Stimulated activated CD4-positive, alpha-beta T cell treated with anti-CD3 and anti-CD28 coated beads, Interleukin-2, amount 100 ng/mL, for 24 hours (primary cell): ENCODE data around the gene NOX4.

Source experiments
- DNase-seq, 2 donors: peaks; one replicate each; pipeline ENCODE4 v3.0.0-alpha.2; 2020

The NOX4 gene

GRCh38 chr11:89490981-89491690 lies at the start of gene NOX4:
Gene NOX4, minus strand, starts transcription at chr11:89491375. Its CDS starts 129 bp downstream, at chr11:89491246.
- no peak for DNase-seq

GRCh38 chr11:89540826-89541225 lies 49.7 kb upstream of the NOX4 start:
- DNase-seq, result no peak

GRCh38 chr11:89537936-89538335 lies 46.8 kb upstream of the NOX4 start:
- no peak for DNase-seq

GRCh38 chr11:89536926-89537325 lies 45.8 kb upstream of the NOX4 start:
- no peak for DNase-seq

DNA sequence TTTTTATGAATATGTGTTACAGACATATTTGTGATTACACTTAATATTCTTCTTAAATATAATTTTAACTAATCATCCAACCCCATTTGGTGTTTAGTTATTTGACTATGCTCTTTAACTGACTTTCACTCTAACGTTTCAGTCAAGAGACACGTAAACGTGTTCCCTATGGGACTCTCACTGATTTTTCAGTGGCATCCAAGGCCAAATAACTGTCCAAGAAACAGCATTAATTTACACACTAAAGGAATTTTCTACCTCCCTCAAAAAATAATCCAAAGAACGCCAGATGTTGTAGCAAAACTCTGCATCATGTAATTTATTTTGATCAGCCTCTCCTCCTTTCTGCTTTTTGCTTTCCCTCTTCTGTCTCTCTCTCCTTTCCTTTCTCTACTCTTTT lies 44.0 kb upstream of the NOX4 start:
- no peak for DNase-seq

GRCh38 chr11:89529626-89530380 lies 38.6 kb upstream of the NOX4 start:
- DNase-seq, result no peak

DNA sequence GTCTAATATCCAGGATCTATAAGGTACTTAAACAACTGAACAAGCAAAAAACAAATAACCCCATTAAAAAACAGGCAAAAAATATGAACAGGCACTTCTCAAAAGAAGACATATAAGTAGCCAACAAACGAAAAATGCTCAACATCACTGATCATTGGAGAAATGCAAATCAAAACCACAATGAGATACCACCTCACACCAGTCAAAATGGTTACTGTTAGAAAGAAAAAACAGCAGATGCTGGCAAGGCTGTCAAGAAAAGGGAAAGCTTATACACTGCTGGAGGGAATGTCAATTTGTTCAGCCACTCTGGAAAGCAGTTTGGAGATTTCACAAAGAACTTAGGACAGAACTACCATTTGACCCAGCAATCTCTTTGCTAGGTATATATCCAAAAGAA lies 30.6 kb upstream of the NOX4 start:
- DNase-seq, result no peak

- no peak for DNase-seq
Measured at GRCh38 chr11:89521294-89521693, 30.1 kb upstream of the NOX4 start.

GRCh38 chr11:89516496-89516895 lies 25.3 kb upstream of the NOX4 start:
- no peak for DNase-seq

GRCh38 chr11:89508544-89508943 lies 17.4 kb upstream of the NOX4 start:
- DNase-seq, result no peak

DNA sequence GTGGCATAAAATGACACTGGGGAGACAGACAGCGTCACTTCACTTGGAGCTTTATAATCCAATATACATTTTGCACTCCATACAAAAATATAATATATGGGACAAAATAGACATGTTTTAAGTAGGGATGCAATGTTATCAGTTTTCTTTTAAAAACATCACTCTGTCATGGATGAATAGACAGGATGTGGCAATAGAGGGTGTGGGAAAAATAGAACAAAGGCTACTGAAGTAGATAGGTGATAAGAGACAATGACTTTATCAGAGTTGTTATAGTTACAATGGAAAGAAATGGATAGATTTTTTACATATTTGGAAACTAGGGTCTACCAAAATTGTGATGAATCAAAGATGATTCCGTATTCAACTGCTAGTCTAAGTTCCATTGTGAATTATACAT lies 13.1 kb upstream of the NOX4 start:
- DNase-seq, result no peak

DNA sequence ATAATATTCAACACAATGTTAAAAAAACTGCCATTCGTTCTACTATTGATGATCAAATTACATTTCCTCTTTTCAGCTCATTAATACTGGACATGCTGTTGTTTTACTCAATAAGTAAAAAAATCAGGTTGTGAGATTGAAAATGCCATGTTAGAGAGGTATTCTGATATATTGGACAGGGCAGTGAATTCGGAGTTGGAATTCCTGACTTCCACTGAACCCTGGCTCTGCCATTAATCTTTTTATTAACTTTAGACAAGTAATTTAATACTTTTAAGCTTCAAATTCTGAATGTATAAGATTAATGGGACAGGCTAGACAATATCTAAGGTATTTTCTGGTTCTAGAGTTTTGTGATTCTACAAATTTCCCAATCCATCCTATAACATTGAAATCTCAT lies 12.2 kb upstream of the NOX4 start:
- DNase-seq, result no peak

DNA sequence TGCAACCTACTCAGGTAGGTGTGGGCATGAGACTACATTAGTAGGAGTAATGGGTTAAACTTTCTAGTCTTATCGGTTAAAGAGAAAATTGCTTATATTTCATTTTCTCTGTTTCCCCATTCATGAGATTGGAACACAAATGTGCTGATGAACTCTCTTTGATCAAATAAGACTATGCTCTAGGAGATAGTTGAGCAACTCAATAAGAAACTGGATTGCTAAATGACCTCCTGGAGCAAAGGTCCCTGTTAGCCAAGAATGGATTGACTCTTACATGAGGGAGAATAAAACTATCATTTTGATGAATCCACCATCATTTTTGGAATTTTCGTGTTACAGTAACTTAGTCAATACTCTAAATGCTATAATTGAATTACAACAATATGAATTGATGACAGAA lies 11.1 kb upstream of the NOX4 start:
- no peak for DNase-seq

- DNase-seq, result no peak
Measured at GRCh38 chr11:89500336-89500735, 9.2 kb upstream of the NOX4 start.

DNA sequence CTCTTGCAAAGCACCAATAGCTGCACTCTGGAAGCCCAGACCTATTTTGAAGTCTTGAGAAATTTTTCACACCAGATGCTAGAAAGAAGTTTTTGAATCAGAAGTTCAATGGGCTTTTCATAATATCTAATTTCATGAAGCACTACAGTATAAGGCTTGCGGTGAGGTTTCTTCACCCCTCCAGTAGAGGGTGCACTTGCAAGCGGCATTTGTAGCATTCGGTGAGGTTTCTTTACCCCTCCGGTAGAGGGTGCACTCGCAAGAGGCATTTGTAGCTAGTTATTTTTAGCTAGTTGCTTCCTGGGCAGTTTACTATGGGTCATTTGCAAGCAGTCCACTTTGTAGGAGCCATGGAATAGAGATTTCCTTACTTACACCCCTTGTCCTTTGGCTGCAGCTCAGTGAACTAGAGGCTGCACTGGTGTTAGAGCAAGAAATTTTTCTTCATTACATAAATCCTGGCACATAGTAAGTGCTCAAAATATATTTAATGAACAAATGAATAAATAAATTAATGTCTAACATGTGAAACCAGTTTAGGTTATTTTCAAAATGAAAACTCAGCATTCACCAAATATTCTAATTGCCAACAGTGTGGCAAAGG lies 7.8 kb upstream of the NOX4 start:
- DNase-seq, result no peak

DNA sequence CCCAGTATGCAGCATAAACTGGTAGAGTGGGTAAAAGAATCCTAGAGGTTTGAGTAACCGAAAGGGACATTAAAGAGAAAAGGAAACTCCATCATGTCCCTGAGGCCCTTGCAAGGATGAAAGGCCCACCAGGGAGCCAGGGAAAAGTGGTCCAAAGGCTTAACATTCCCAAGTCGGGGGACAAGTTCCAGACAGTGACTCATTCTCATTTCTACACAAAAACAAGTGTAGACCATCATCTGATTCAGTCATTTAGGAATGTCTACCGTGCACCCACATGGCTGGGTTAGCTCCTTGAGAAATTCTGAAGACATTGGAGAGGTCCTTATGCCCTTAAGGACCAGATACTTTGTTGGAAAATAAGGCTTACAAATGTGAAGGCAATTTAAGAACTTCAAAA lies 4.8 kb upstream of the NOX4 start:
- no peak for DNase-seq

- no peak for DNase-seq
Measured at GRCh38 chr11:89493431-89493830, 2.3 kb upstream of the NOX4 start.

DNA sequence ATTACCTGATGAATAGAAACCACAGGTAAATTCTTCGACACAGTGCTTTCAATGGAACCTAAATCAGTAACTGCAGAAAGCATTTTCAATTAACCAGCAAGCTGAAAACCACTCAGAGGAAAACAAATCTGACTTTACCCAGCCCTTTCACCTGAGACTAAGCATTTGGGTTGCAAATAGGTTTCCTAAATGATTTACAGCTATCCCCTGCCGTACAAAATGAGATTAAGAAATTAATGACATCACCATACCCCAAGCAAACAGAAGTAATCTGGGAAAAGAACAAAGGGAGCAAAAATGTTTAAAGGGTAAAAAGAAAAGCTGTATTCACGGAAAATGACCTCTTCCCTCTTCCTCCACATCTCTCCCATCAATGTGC lies 584 bp downstream of the NOX4 start:
- no peak for DNase-seq

- no peak for DNase-seq
Measured at GRCh38 chr11:89489930-89490329, 1.2 kb downstream of the NOX4 start.

GRCh38 chr11:89487016-89487415 lies 4.2 kb downstream of the NOX4 start:
- DNase-seq, result no peak

- DNase-seq, result no peak
Measured at GRCh38 chr11:89484896-89485295, 6.3 kb downstream of the NOX4 start.

DNA sequence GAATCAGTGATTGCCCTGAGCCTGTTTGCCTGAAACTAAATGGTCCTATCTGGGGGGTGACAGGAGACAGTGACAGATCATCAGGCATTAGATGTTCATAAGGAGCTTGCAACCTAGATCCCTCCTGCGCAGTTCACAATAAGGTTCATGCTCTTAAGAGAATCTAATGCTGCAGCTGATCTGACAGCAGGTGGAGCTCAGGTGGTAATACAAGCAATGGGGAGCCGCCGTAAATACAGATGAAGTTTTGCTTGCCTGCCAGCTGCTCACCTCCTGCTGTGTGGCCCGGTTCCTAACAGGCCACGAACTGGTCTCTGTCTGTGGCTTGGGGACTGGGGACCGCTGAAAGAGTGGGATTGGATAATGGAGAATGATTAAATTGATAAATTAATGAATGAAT lies 14.0 kb downstream of the NOX4 start:
- no peak for DNase-seq

DNA sequence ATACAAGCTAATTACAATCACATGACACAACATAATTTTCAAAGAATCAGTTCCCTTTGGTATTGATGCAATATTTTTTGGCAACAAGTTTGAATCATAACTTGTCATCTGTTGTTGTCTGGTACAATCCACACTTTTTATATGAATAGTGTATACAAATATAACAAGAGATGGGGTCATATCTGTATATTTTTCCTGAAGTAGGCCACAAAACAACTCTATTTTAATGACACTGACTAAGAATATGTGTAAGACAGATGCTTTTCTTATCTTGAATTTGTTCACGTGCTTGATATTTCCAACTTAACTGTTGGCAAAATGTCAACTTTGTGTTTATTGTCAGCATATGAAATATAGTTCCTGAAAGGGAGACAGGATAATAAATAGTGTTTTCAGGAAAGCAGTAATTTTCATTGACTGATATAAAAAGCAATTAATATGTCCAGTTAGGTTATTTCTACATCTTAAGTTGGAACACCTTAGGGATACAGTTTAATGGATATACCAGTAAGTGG lies 27.9 kb downstream of the NOX4 start:
- no peak for DNase-seq

GRCh38 chr11:89458716-89459115 lies 32.5 kb downstream of the NOX4 start:
- no peak for DNase-seq
